GM12878 (cell line): Measurements from ENCODE around the gene TSGA10. TPM values are rescaled to one million over a fixed set of nuclear protein-coding genes. Genes with fewer than 3 reads are reported as not detected.
A peak's percentile ranks its signal among the peaks of the same experiment; 100 is the strongest.

Source experiments
- ATAC-seq: fragments of 200-7000 bp; cut with Tn5 transposase; 3 replicates; pipeline ENCODE4 v1.9.1; 2020; ENCODE audit warnings: mild to moderate bottlenecking, moderate library complexity
- BruUV-seq: library from RNA; stranded (reverse); fragments of 400-500 nt; replicated peaks from 2 replicates; lab custom pipeline; 2021; lab: Mats Ljungman, UMichigan
- CTCF ChIA-PET: fragments of 300-600 bp; sonication (Branson Sonifier 250); formaldehyde crosslinking; extraction: SDS; loops from one replicate; lab custom pipeline; 2021; ENCODE audit warnings: inconsistent platforms; lab: Yijun Ruan, JAX
- POLR2A ChIA-PET: fragments of 350-600 bp; formaldehyde crosslinking; extraction: SDS; loops from one replicate; lab custom pipeline; 2021; ENCODE audit warnings: inconsistent platforms; lab: Charles Lee
- RAD21 ChIA-PET: fragments of 300-600 bp; sonication (Branson Sonifier 250); formaldehyde crosslinking; loops from one replicate; lab custom pipeline; 2023; ENCODE audit warnings: antibody characterized with exemption; ENCODE audit not compliant: unreplicated experiment; lab: Charles Lee
- SMC1A ChIA-PET: fragments of 300-600 bp; sonication (Branson Sonifier 250); formaldehyde crosslinking; loops from one replicate; lab custom pipeline; 2023; ENCODE audit not compliant: unreplicated experiment, uncharacterized antibody; lab: Charles Lee
- DNase-seq: peaks from one replicate; pipeline ENCODE4 v3.0.0-alpha.2; 2011; ENCODE audit warnings: low read depth, low spot score
- FAIRE-seq: peaks from 3 replicates; lab custom pipeline; 2011; peaks lifted over from hg19 to GRCh38; lab: Jason Lieb, UNC
- H2AFZ ChIP-seq: 2 replicates; pipeline ENCODE4 v1.6.0; 2011; ENCODE audit warnings: low read depth, low read length, control low read depth; ENCODE audit not compliant: control insufficient read depth
- H3K27ac ChIP-seq: 2 replicates; pipeline ENCODE4 v1.5.1; 2011; ENCODE audit warnings: control low read depth; ENCODE audit not compliant: control insufficient read depth, insufficient read depth
- H3K27me3 ChIP-seq, 2 experiments: replicated peaks in 1 of 2; 2 replicates each; pipeline versions ENCODE4 v1.6.0 to v1.6.1; 2011; ENCODE audit warnings: low read length in 1 of 2; ENCODE audit not compliant: control insufficient read depth in 2 of 2, insufficient read depth in 2 of 2
- H3K36me3 ChIP-seq, 2 experiments: 2 replicates each; pipeline ENCODE4 v1.5.1; 2011; ENCODE audit warnings: low read length in 1 of 2; ENCODE audit not compliant: control insufficient read depth in 2 of 2, insufficient read depth in 2 of 2
- H3K4me1 ChIP-seq: 2 replicates; pipeline ENCODE4 v1.6.1; 2011; ENCODE audit warnings: mild to moderate bottlenecking, low read length, moderate library complexity, mixed read lengths; ENCODE audit not compliant: control insufficient read depth, insufficient read depth
- H3K4me2 ChIP-seq: 2 replicates; pipeline ENCODE4 v1.6.0; 2011; ENCODE audit warnings: control low read depth; ENCODE audit not compliant: control insufficient read depth, insufficient read depth
- H3K4me3 ChIP-seq: fragments of 200-600 bp; sonication (generic); 2 replicates; pipeline ENCODE4 v1.5.1; 2016
- H3K79me2 ChIP-seq: 2 replicates; pipeline ENCODE4 v1.6.0; 2011; ENCODE audit warnings: low read length; ENCODE audit not compliant: control insufficient read depth, insufficient read depth
- H3K9ac ChIP-seq: 2 replicates; pipeline ENCODE4 v1.8.0; 2011; ENCODE audit warnings: low read length, control low read depth, mixed read lengths; ENCODE audit not compliant: control insufficient read depth, insufficient read depth
- H3K9me3 ChIP-seq: replicated peaks from 3 replicates; pipeline ENCODE4 v1.5.1; 2011; ENCODE audit warnings: mild to moderate bottlenecking, low read length; ENCODE audit not compliant: control insufficient read depth, insufficient read depth
- H4K20me1 ChIP-seq: 2 replicates; pipeline ENCODE4 v1.6.0; 2011; ENCODE audit not compliant: control insufficient read depth, insufficient read depth
- CEBPB ChIP-seq, 2 experiments: fragments of 150-350 bp in 1 of 2; IDR thresholded peaks; 2 replicates each; pipeline ENCODE4 v1.6.1; 2012 to 2014; ENCODE audit warnings: low read depth in 2 of 2, low read length in 2 of 2, borderline replicate concordance in 1 of 2, inconsistent platforms in 1 of 2
- EED ChIP-seq: sonication (generic); IDR thresholded peaks from 2 replicates; pipeline ENCODE4 v1.6.1; 2016; ENCODE audit warnings: antibody characterized with exemption, low read depth
- GATAD2B ChIP-seq: fragments of 450-650 bp; conservative IDR thresholded peaks from 2 replicates; pipeline ENCODE4 v1.6.1; 2017; ENCODE audit warnings: low read depth, mild to moderate bottlenecking, moderate library complexity
- MXI1 ChIP-seq: fragments of 150-350 bp; IDR thresholded peaks from 2 replicates; pipeline ENCODE4 v1.6.1; 2011; ENCODE audit warnings: low read depth, mild to moderate bottlenecking, inconsistent platforms, low read length, improper control_type of control experiment
- POU2F2 ChIP-seq: IDR thresholded peaks from 3 replicates; pipeline ENCODE4 v1.6.1; 2011; ENCODE audit warnings: low read depth, mild to moderate bottlenecking, low read length, borderline replicate concordance
- TARDBP ChIP-seq: IDR thresholded peaks from 2 replicates; pipeline ENCODE4 v1.6.1; 2016; ENCODE audit warnings: borderline replicate concordance
- ZBED1 ChIP-seq: IDR thresholded peaks from 2 replicates; pipeline ENCODE4 v1.6.1; 2016; ENCODE audit warnings: borderline replicate concordance
- ZNF24 ChIP-seq: fragments of 450-650 bp; IDR thresholded peaks from 2 replicates; pipeline ENCODE4 v1.6.1; 2017; ENCODE audit warnings: antibody characterized with exemption, mild to moderate bottlenecking
- WGBS: methylation state at CpG from one replicate; pipeline ENCODE4 v1.1.6; 2016; ENCODE audit warnings: low lambda C conversion rate; ENCODE audit not compliant: insufficient replicate concordance, insufficient coverage; ENCODE audit errors: missing lambda C conversion rate; 5-methylcytosine and 5-hydroxymethylcytosine counted together
- in situ Hi-C: fragments of 300-500 bp; cut with MboI; formaldehyde crosslinking; loops from 9 replicates; pipeline ENCODE4 v1.14.3; 2018; ENCODE audit warnings: mixed read lengths
- intact Hi-C: fragments of 100-400 bp; cut with micrococcal nuclease; formaldehyde crosslinking; loops from one replicate; pipeline ENCODE4 v1.14.2; 2022; ENCODE audit not compliant: unreplicated experiment
- polyA plus RNA-seq, 11 experiments: library from polyadenylated mRNA; depleted of rRNA in 4 of 11; unstranded in 6 of 11; stranded (reverse) in 5 of 11; fragments of >200 nt; fragmentation: Nextera tagmentation in 4 of 11; fragmentation: Illumina TruSeq in 1 of 11; extraction: Ambion mirVana in 4 of 11; extraction: Trizol in 1 of 11; gene quantifications; 1 replicate in 1 of 11; 2 replicates in 10 of 11; pipeline versions ENCODE4 v1.2.1 to v1.2.3, GENCODE V29; 2011 to 2016; ENCODE audit warnings: inconsistent platforms in 2 of 11, missing spikeins in 2 of 11, low read depth in 1 of 11
- total RNA-seq, 4 experiments: library from RNA; depleted of rRNA in 3 of 4; stranded (reverse); fragments of >200 nt in 3 of 4; fragmentation: Illumina TruSeq in 1 of 4; extraction: Trizol in 1 of 4; gene quantifications; 2 replicates each; pipeline versions ENCODE4 v1.2.1 to v1.2.3, GENCODE V29; 2013 to 2021
- TF ChIP-seq, protein P1 (sequence below): IDR thresholded peaks from 2 replicates; pipeline ENCODE4 v1.6.1; 2011; ENCODE audit warnings: borderline replicate concordance, low read depth, mild to moderate bottlenecking, moderate library complexity, low read length; ENCODE audit not compliant: insufficient read depth, poor library complexity, severe bottlenecking
- TF ChIP-seq, protein P2 (sequence below): fragments of 450-650 bp; formaldehyde crosslinking; IDR thresholded peaks from 2 replicates; pipeline ENCODE4 v1.4.0; 2022; ENCODE audit warnings: mild to moderate bottlenecking, moderate library complexity
- TF ChIP-seq, protein P3 (sequence below): fragments of 450-650 bp; IDR thresholded peaks from 2 replicates; pipeline ENCODE4 v1.6.1; 2017; ENCODE audit warnings: borderline replicate concordance
- TF ChIP-seq, protein P4 (sequence below): fragments of 450-650 bp; IDR thresholded peaks from 2 replicates; pipeline ENCODE4 v1.6.1; 2018; ENCODE audit warnings: mild to moderate bottlenecking, low read depth, moderate library complexity; ENCODE audit not compliant: partially characterized antibody

The TSGA10 gene
- total and polyA plus RNA-seq, 10 of the 15 experiments (the other 5 are each of a cell fraction or from before 2014, with no cell fraction given) = 5.3 to 13.5 (median 8.6) TPM

DNA sequence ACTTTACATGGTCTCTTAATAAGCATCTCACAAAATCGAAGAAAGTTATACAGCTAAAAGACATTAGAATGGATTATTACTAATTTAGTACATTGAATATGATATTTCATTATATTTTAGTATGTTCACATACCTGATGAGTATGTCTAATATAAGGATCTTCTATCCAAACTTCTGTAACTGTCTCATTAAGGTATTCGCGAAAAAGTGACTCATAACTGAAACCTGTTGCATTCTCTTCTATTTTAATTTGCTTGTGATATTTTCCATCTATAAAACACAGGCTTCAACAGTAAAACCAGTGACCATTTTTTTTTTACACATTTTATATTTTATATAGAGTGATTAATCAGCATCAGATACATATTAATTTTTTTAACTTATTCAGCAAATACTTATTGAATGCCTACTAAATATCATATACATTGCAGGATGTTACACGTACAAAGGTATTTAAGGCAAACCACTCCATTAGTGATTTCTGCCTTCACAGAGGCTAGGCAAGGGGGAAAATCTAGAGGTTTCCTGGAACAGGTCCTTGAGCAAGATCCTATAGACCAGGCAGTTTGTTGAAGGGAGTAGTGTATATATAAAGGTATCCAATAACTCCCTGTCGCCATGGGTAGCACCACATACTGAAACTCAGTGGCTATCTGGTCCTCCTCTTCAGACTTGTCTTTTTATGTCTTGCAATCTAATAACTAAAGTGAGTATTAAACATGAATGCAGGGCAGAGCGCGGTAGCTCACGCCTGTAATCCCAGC, 16.8 kb upstream of the TSGA10 start (continued):
- TF ChIP-seq, protein P1, sequence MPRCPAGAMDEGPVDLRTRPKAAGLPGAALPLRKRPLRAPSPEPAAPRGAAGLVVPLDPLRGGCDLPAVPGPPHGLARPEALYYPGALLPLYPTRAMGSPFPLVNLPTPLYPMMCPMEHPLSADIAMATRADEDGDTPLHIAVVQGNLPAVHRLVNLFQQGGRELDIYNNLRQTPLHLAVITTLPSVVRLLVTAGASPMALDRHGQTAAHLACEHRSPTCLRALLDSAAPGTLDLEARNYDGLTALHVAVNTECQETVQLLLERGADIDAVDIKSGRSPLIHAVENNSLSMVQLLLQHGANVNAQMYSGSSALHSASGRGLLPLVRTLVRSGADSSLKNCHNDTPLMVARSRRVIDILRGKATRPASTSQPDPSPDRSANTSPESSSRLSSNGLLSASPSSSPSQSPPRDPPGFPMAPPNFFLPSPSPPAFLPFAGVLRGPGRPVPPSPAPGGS = no peak
- TF ChIP-seq TARDBP = no peak
- TF ChIP-seq, protein P2, sequence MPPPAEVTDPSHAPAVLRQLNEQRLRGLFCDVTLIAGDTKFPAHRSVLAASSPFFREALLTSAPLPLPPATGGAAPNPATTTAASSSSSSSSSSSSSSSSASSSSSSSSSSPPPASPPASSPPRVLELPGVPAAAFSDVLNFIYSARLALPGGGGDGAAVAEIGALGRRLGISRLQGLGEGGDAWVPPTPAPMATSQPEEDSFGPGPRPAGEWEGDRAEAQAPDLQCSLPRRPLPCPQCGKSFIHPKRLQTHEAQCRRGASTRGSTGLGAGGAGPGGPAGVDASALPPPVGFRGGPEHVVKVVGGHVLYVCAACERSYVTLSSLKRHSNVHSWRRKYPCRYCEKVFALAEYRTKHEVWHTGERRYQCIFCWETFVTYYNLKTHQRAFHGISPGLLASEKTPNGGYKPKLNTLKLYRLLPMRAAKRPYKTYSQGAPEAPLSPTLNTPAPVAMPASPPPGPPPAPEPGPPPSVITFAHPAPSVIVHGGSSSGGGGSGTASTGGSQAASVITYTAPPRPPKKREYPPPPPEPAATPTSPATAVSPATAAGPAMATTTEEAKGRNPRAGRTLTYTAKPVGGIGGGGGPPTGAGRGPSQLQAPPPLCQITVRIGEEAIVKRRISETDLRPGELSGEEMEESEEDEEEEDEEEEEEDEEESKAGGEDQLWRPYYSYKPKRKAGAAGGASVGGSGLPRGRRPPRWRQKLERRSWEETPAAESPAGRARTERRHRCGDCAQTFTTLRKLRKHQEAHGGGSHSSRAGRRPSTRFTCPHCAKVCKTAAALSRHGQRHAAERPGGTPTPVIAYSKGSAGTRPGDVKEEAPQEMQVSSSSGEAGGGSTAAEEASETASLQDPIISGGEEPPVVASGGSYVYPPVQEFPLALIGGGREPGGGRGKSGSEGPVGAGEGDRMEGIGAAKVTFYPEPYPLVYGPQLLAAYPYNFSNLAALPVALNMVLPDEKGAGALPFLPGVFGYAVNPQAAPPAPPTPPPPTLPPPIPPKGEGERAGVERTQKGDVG (CRISPR knock-in tag) = no peak
- TF ChIP-seq EED = no peak
- TF ChIP-seq ZBED1 = no peak

DNA sequence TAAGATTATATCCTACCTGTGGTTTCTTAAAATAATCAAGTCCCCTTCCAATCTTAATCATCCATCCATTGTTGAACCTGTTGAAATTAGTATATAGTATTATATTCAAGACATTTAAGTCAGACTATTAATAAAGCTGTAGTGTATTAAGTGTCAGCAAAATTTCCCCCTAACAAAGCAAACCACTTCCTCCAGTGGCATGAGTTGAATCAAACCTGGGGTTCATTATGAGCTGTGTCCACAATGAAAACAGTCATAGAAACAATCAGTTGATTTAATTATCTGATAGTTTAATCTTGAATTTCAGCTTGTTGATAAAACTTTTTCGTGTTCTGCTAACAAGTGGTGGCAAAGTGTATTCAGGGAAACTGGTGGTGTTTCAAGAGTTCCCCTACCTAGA, 14.8 kb upstream of the TSGA10 start:
- intact Hi-C loops = no loop called here
- no TSS peak for BruUV-seq
- Histone ChIP-seq H4K20me1 (no peaks in the 10 kb centered on the region), H3K4me2 (no peak overlapping the region), H3K27ac (0 out of 2 replicates have a peak overlapping the region, but pooled peaks have one; percentile 18), H3K9ac (no peak overlapping the region), H3K79me2 (no peaks in the 10 kb centered on the region), H2AFZ (no peak overlapping the region), H3K9me3 (no peaks in the 10 kb centered on the region), H3K4me3 (no peak overlapping the region), H3K36me3 (peaks cover 0 to 28% of the 10 kb centered on the region in 2 experiments; a peak in 2 of 4 replicates), H3K4me1 (no peaks in the 10 kb centered on the region), H3K27me3 (no peaks in the 10 kb centered on the region)
- ChIA-PET RAD21 (no interaction called here), POLR2A (no interaction called here), SMC1A (interaction anchor here (0.9 to 2.5 kb wide), 6 partner anchors 8 to 328 kb away, joined by 3 to 16 read pairs (median 3); partner anchors contain the start of genes LIPT1 and TSGA10), CTCF (interaction anchor here (1.1 to 2.1 kb wide), 3 partner anchors 8 to 520 kb away, joined by 4 to 8 read pairs (median 6); partner anchors contain the start of genes MITD1 and MRPL30)
- 0% methylated on average over 1 of the region's 1 CpG for WGBS
- no peak for DNase-seq
- no peak for FAIRE-seq
- in situ Hi-C loops = no loop called here
- peak; percentile 88 for ATAC-seq
- TF ChIP-seq, protein P3, sequence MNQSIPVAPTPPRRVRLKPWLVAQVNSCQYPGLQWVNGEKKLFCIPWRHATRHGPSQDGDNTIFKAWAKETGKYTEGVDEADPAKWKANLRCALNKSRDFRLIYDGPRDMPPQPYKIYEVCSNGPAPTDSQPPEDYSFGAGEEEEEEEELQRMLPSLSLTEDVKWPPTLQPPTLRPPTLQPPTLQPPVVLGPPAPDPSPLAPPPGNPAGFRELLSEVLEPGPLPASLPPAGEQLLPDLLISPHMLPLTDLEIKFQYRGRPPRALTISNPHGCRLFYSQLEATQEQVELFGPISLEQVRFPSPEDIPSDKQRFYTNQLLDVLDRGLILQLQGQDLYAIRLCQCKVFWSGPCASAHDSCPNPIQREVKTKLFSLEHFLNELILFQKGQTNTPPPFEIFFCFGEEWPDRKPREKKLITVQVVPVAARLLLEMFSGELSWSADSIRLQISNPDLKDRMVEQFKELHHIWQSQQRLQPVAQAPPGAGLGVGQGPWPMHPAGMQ = no peak
- TF ChIP-seq POU2F2 = 0 out of 3 replicates have a peak, but pooled peaks have one; percentile 5
- no peak for TF ChIP-seq GATAD2B
- TF ChIP-seq, protein P4, sequence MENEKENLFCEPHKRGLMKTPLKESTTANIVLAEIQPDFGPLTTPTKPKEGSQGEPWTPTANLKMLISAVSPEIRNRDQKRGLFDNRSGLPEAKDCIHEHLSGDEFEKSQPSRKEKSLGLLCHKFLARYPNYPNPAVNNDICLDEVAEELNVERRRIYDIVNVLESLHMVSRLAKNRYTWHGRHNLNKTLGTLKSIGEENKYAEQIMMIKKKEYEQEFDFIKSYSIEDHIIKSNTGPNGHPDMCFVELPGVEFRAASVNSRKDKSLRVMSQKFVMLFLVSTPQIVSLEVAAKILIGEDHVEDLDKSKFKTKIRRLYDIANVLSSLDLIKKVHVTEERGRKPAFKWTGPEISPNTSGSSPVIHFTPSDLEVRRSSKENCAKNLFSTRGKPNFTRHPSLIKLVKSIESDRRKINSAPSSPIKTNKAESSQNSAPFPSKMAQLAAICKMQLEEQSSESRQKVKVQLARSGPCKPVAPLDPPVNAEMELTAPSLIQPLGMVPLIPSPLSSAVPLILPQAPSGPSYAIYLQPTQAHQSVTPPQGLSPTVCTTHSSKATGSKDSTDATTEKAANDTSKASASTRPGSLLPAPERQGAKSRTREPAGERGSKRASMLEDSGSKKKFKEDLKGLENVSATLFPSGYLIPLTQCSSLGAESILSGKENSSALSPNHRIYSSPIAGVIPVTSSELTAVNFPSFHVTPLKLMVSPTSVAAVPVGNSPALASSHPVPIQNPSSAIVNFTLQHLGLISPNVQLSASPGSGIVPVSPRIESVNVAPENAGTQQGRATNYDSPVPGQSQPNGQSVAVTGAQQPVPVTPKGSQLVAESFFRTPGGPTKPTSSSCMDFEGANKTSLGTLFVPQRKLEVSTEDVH = no peak
- TF ChIP-seq CEBPB (IDR thresholded peaks at IDR 0.05; ENCODE audit: borderline replicate concordance in 1 of 2, low read depth in 2 of 2, low read length in 2 of 2) = no peak
- TF ChIP-seq MXI1 = no peak
- no peak for TF ChIP-seq ZNF24
